ENCODE measurements around the gene ELK4. TPM values are rescaled to one million over a fixed set of nuclear protein-coding genes. Genes with fewer than 3 reads are reported as not detected.

ELK4 gene
- total RNA-seq, 8 experiments from 2014 or later, result 6.8 to 21.3 (median 11.5) TPM

GRCh38 chr1:205581321-205581980, 50.4 kb downstream of the ELK4 start:
- Histone ChIP-seq H3K4me3 (no peak overlapping the region), H3K27ac (no peak overlapping the region), H3K4me1 (replicated peaks in 1 of 2) (peaks cover 19 to 23% of the 10 kb centered on the region in 2 donors)
- in situ Hi-C loops (cut with MboI; ENCODE audit: low pct_unique_long_range_greater_than_20kb in 2 of 9, low sequenced_read_pairs in 9 of 9, unreplicated experiment in 9 of 9), result loop anchor here in 2 of 9 experiments (10.0 kb wide), 1 partner anchor 73 kb away; no protein-coding TSS in a partner anchor
- 20 to 85% (median 52%) methylated on average over 1 to 6 of the region's 9 CpGs; no CpG with 5 or more reads in 6 of the 10 experiments for WGBS, 10 experiments
- no peak for ATAC-seq (replicated peaks in 6 of 8)

GRCh38 chr1:205580923-205581180, 51.0 kb downstream of the ELK4 start:
- ATAC-seq (replicated peaks in 6 of 8), result no peak
- no peak overlapping the region for H3K27ac ChIP-seq
- in situ Hi-C loops (cut with MboI; ENCODE audit: low pct_unique_long_range_greater_than_20kb in 2 of 9, low sequenced_read_pairs in 9 of 9, unreplicated experiment in 9 of 9), result loop anchor here in 2 of 9 experiments (10.0 kb wide), 1 partner anchor 74 kb away; no protein-coding TSS in a partner anchor
- H3K4me3 ChIP-seq, result no peak overlapping the region
- H3K4me1 ChIP-seq (replicated peaks in 1 of 2), result peaks cover 19 to 23% of the 10 kb centered on the region in 2 donors
- WGBS, 10 experiments, result 0 to 81% (median 42%) methylated on average over 1 to 3 of the region's 3 CpGs; no CpG with 5 or more reads in 6 of the 10 experiments

- Histone ChIP-seq H3K4me3 (no peak overlapping the region), H3K4me1 (replicated peaks in 1 of 2) (peaks cover 19 to 23% of the 10 kb centered on the region in 2 donors), H3K27ac (no peak overlapping the region)
- ATAC-seq (replicated peaks in 6 of 8), result no peak
- WGBS, 10 experiments, result 54 to 100% (median 79%) methylated on average over 1 to 5 of the region's 15 CpGs; no CpG with 5 or more reads in 6 of the 10 experiments
- in situ Hi-C loops (cut with MboI; ENCODE audit: low pct_unique_long_range_greater_than_20kb in 2 of 9, low sequenced_read_pairs in 9 of 9, unreplicated experiment in 9 of 9), result loop anchor here in 2 of 9 experiments (10.0 kb wide), 1 partner anchor 74 kb away; no protein-coding TSS in a partner anchor
Measured at GRCh38 chr1:205580140-205580922, 51.5 kb downstream of the ELK4 start.

GRCh38 chr1:205579711-205580110, 52.1 kb downstream of the ELK4 start:
- Histone ChIP-seq H3K27ac (no peak overlapping the region), H3K4me3 (no peak overlapping the region), H3K4me1 (replicated peaks in 1 of 2) (peaks cover 19 to 23% of the 10 kb centered on the region in 2 donors)
- in situ Hi-C loops (cut with MboI; ENCODE audit: low pct_unique_long_range_greater_than_20kb in 2 of 9, low sequenced_read_pairs in 9 of 9, unreplicated experiment in 9 of 9), result loop anchor here in 2 of 9 experiments (10.0 kb wide), 1 partner anchor 75 kb away; no protein-coding TSS in a partner anchor
- WGBS, 10 experiments, result 39 to 100% (median 60%) methylated on average over 1 to 9 of the region's 12 CpGs; no CpG with 5 or more reads in 5 of the 10 experiments
- ATAC-seq (replicated peaks in 6 of 8), result no peak

- no peak for ATAC-seq (replicated peaks in 6 of 8)
- in situ Hi-C loops (cut with MboI; ENCODE audit: low pct_unique_long_range_greater_than_20kb in 2 of 9, low sequenced_read_pairs in 9 of 9, unreplicated experiment in 9 of 9), result no loop called here
- no peak overlapping the region for H3K4me3 ChIP-seq
- H3K27ac ChIP-seq, result no peak overlapping the region
- 26 to 86% (median 69%) methylated on average over 1 to 9 of the region's 9 CpGs; no CpG with 5 or more reads in 3 of the 10 experiments for WGBS, 10 experiments
- H3K4me1 ChIP-seq (replicated peaks in 1 of 2), result peaks cover 19 to 23% of the 10 kb centered on the region in 2 donors
Measured at GRCh38 chr1:205578780-205579571, 52.8 kb downstream of the ELK4 start.

GRCh38 chr1:205577874-205578658, 53.7 kb downstream of the ELK4 start:
- H3K4me3 ChIP-seq, result no peak overlapping the region
- in situ Hi-C loops (cut with MboI; ENCODE audit: low pct_unique_long_range_greater_than_20kb in 2 of 9, low sequenced_read_pairs in 9 of 9, unreplicated experiment in 9 of 9), result no loop called here
- ATAC-seq (replicated peaks in 6 of 8), result peak in 5 of 8 experiments; percentile 32 to 58 (median 53)
- no peak overlapping the region for H3K27ac ChIP-seq
- 0 to 64% (median 40%) methylated on average over 1 to 12 of the region's 13 CpGs; no CpG with 5 or more reads in 2 of the 10 experiments for WGBS, 10 experiments
- H3K4me1 ChIP-seq (replicated peaks in 1 of 2), result peaks cover 17 to 19% of the 10 kb centered on the region in 2 donors

- in situ Hi-C loops (cut with MboI; ENCODE audit: low pct_unique_long_range_greater_than_20kb in 2 of 9, low sequenced_read_pairs in 9 of 9, unreplicated experiment in 9 of 9), result no loop called here
- H3K27ac ChIP-seq, result no peak overlapping the region
- H3K4me3 ChIP-seq, result no peak overlapping the region
- peaks cover 14 to 19% of the 10 kb centered on the region in 2 donors for H3K4me1 ChIP-seq (replicated peaks in 1 of 2)
- WGBS, 10 experiments, result 0 to 80% (median 61%) methylated on average over 1 to 18 of the region's 22 CpGs
- ATAC-seq (replicated peaks in 6 of 8), result peak in 7 of 8 experiments; percentile 33 to 51 (median 42)
Measured at GRCh38 chr1:205576805-205577761, 54.7 kb downstream of the ELK4 start.

- H3K4me1 ChIP-seq (replicated peaks in 1 of 2), result peaks cover 14 to 19% of the 10 kb centered on the region in 2 donors
- no peak for ATAC-seq (replicated peaks in 6 of 8)
- 33 to 80% (median 72%) methylated on average over 1 to 3 of the region's 3 CpGs; no CpG with 5 or more reads in 5 of the 10 experiments for WGBS, 10 experiments
- H3K4me3 ChIP-seq, result no peak overlapping the region
- H3K27ac ChIP-seq, result no peak overlapping the region
- in situ Hi-C loops (cut with MboI; ENCODE audit: low pct_unique_long_range_greater_than_20kb in 2 of 9, low sequenced_read_pairs in 9 of 9, unreplicated experiment in 9 of 9), result no loop called here
Measured at GRCh38 chr1:205576011-205576410, 55.8 kb downstream of the ELK4 start.

- WGBS, 10 experiments, result 20% methylated on average over 1 of the region's 1 CpG; no CpG with 5 or more reads in 8 of the 10 experiments
- ATAC-seq (replicated peaks in 6 of 8), result no peak
- Histone ChIP-seq H3K4me1 (replicated peaks in 1 of 2) (peaks cover 14 to 19% of the 10 kb centered on the region in 2 donors), H3K4me3 (no peak overlapping the region), H3K27ac (no peak overlapping the region)
- in situ Hi-C loops (cut with MboI; ENCODE audit: low pct_unique_long_range_greater_than_20kb in 2 of 9, low sequenced_read_pairs in 9 of 9, unreplicated experiment in 9 of 9), result no loop called here
Measured at GRCh38 chr1:205575294-205575885, 56.4 kb downstream of the ELK4 start.

GRCh38 chr1:205572421-205572820, 59.4 kb downstream of the ELK4 start:
- Histone ChIP-seq H3K27ac (no peak overlapping the region), H3K4me1 (replicated peaks in 1 of 2) (peaks cover 13 to 28% of the 10 kb centered on the region in 2 donors), H3K4me3 (no peak overlapping the region)
- WGBS, 10 experiments, result 0 to 80% (median 58%) methylated on average over 1 of the region's 1 CpG; no CpG with 5 or more reads in 4 of the 10 experiments
- in situ Hi-C loops (cut with MboI; ENCODE audit: low pct_unique_long_range_greater_than_20kb in 2 of 9, low sequenced_read_pairs in 9 of 9, unreplicated experiment in 9 of 9), result no loop called here
- no peak for ATAC-seq (replicated peaks in 6 of 8)

- in situ Hi-C loops (cut with MboI; ENCODE audit: low pct_unique_long_range_greater_than_20kb in 2 of 9, low sequenced_read_pairs in 9 of 9, unreplicated experiment in 9 of 9), result no loop called here
- H3K4me3 ChIP-seq, result no peak overlapping the region
- no peak overlapping the region for H3K27ac ChIP-seq
- WGBS, 10 experiments, result 53 to 83% (median 68%) methylated on average over 1 to 4 of the region's 4 CpGs; no CpG with 5 or more reads in 6 of the 10 experiments
- ATAC-seq (replicated peaks in 6 of 8), result no peak
- peaks cover 14 to 23% of the 10 kb centered on the region in 2 donors for H3K4me1 ChIP-seq (replicated peaks in 1 of 2)
Measured at GRCh38 chr1:205571747-205572146, 60.1 kb downstream of the ELK4 start.

Data from motor neuron (in vitro differentiated cells).